HG03108 (cell line): ENCODE data around the gene GNAL.

Experiments used
- ATAC-seq: cut with Tn5 transposase; IDR thresholded peaks from one replicate; pipeline ENCODE4 v1.9.1; 2021; ENCODE audit warnings: moderate library complexity; ENCODE audit not compliant: unreplicated experiment

Gene GNAL

GRCh38 chr18:11801573-11801972 is 112.5 kb downstream of the GNAL start:
- no peak for ATAC-seq

DNA sequence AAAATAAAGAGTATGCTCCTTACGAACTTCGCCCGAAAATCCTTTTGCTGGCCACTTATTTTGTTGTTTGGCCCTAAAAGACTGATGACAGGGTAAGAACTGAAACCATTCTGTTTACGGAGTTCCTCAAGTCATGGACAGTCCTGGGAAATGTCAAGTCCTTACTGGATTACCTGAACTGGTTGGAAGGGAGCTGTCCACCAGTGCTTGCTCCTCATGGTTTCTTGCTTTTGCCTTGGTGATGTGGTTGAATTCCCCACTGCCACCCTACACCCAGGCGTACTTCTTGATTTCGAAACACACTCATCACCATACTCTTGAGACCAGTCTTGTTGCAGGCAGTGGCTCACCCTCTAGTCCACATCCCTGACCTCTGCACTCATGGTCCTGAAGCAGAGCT is 113.1 kb downstream of the GNAL start:
- no peak for ATAC-seq

GRCh38 chr18:11802586-11802985 is 113.5 kb downstream of the GNAL start:
- ATAC-seq = no peak

GRCh38 chr18:11807233-11807632 is 118.2 kb downstream of the GNAL start:
- ATAC-seq = no peak

DNA sequence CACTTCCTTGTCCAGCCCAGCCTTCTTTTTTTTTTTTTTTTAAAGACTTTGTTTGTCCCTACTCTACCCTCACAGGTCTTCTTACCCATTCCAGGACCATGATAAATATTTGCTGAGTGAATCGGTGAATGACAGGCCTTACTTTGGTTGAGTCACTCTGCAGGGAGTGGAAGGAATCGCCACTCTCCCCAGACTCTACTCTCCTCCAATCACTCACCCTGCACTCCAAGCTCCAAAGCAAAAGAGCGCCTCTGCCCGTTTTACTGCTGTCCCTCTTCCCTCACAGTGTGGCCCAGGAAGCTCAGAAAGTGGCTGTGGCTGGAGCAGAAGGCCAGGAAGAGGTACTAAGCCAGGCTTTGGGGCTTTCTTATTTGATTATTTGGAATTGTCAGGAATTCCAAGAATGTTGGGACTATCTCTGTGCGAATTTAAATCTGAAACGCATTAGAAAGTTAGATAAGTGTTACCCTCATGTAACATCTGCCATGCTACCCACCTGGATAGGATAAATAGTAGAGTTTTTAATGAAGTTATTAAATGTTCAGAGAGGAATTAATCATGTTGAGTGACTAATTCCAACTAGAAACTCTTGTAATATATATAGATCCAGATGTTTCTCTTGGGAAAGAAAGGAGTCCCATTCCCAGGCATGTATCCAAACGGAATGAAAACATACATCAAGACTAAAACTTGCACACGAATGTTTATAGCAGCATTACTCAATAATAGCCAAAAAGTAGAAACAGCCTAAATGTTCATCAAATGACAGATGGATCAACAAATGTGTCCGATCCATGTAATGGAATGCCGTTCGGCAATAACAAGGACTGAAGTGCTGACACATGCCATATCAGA is 119.2 kb downstream of the GNAL start:
- ATAC-seq = no peak

GRCh38 chr18:11809895-11810294 is 120.8 kb downstream of the GNAL start:
- ATAC-seq = no peak

GRCh38 chr18:11810379-11810778 is 121.3 kb downstream of the GNAL start:
- ATAC-seq = no peak

- ATAC-seq = no peak
Measured at GRCh38 chr18:11811009-11811408, 121.9 kb downstream of the GNAL start.

- ATAC-seq = no peak
Measured at GRCh38 chr18:11817229-11817628, 128.2 kb downstream of the GNAL start.

GRCh38 chr18:11818486-11819203 is 129.6 kb downstream of the GNAL start:
- ATAC-seq = no peak

GRCh38 chr18:11819938-11820337 is 130.9 kb downstream of the GNAL start:
- ATAC-seq = no peak

GRCh38 chr18:11820697-11821096 is 131.6 kb downstream of the GNAL start:
- no peak for ATAC-seq

GRCh38 chr18:11821208-11821607 is 132.1 kb downstream of the GNAL start:
- no peak for ATAC-seq

DNA sequence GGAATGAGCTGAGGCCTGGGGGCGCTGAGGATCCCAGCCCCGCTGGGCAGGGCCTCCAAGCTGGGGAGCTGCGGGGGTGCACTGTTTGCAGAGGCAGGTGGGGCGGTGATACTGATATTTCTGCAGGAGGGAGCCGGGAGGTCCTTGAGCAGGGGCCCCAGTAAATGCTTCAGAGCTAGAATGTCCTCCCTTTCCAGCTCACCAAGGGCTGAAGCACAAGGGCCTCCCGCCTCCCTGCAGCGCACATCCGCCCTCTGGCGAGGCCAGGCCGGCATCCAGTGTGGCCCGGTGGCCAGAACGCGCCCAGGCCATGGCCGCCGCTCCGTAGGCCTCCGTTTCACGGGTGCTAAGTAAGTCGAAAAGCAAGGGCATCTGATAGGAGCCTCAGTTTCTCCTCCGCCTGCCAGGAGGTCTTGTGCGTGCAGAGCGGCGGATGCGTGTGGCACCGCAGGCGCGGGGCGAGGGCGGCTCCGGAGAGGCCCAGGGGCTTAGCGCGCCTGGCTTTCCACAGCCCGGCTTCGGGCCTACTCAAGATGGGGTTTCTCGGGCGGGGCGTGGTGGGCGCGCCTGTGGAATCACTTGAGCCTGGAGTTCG is 132.7 kb downstream of the GNAL start:
- ATAC-seq = no peak

- no peak for ATAC-seq
Measured at GRCh38 chr18:11823545-11823944, 134.5 kb downstream of the GNAL start.

GRCh38 chr18:11826836-11827235 is 137.8 kb downstream of the GNAL start:
- ATAC-seq = no peak

- ATAC-seq = no peak
Measured at GRCh38 chr18:11828786-11829432, 139.8 kb downstream of the GNAL start.

DNA sequence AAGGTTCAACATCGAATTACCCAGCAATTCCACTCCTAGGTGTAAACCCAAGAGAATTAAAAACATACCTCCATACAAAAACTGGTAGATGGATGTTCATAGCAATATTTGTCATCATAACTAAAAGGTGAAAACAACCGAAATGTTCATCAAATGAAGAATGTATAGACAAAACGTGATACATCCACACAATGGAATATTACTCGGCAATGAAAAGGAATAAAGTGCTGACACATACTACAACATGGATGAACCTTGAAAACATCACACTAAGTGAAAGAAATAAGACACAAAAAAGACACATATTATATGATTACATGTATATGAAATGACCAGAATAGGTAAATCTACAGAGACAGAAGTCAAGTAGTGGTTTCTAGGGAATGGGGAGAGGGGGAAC is 141.5 kb downstream of the GNAL start:
- no peak for ATAC-seq

GRCh38 chr18:11831921-11832320 is 142.9 kb downstream of the GNAL start:
- ATAC-seq = no peak

DNA sequence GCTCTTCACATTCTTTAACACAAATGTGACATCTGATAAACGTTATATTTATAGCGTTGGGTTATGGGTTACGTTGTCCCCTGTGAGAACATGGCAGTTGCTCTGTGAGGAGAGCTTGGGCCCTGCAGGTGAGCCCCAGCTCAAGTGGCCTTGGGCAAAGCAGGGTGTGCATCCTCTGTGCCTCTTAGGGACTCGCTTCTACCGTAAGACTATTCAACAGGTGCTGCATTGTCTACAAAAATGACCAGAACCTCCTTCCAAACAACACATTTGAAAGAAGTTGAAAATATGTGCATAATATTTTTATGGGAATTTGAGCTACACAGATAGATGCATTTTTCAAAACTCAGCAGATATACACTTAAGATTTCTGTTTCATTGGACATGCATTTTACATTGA is 145.7 kb downstream of the GNAL start:
- no peak for ATAC-seq

DNA sequence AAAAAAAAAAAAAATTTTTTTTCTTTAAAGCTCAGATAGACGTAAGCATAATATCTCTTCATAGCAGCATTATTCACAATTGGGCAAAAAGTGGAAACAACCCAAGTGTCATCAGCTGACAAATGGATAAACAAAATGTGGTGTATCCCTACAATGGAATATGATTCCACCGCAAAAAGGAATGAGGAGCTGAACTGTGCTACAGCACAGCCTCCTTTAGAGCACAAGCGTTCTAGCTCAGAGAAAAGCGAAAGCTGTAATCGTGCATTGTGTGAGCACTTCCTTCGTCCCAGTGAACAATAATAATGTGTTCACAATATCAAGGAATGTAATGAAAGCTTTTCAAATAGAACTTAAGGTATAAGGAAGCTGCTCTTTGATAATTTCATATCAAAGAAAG is 150.5 kb downstream of the GNAL start:
- no peak for ATAC-seq
